Measurements from ENCODE around the gene IQSEC3. TPM values are rescaled to one million over a fixed set of nuclear protein-coding genes. Genes with fewer than 3 reads are reported as not detected.
"Not testable (repeated sequence)": the region's sequence is repeated elsewhere in the genome, so short reads cannot be mapped to it uniquely, and the experiment has no call there.

Gene IQSEC3
- 1.4 and 2.5 TPM in 2 replicates for total RNA-seq
- long read RNA-seq = 0 reads

GRCh38 chr12:66428-66781 lies at the start of gene IQSEC3:
Gene IQSEC3 (plus strand): TSS chr12:66767. CDS start chr12:66883, 116 bp downstream.
- Mint-ChIP-seq H3K4me3 (ENCODE audit: low read depth) (peak within 1 kb of the TSS; percentile 58), H3K27ac (peak within 1 kb of the TSS; percentile 38), H3K27me3 (peaks cover 53% of the 10 kb centered on the region)
- not testable (repeated sequence) for H3K9me3 Mint-ChIP-seq (ENCODE audit: low read depth); DNase-seq (ENCODE audit: low spot score, unreplicated experiment); H3K36me3 Mint-ChIP-seq (ENCODE audit: insufficient read depth); H3K4me1 Mint-ChIP-seq (ENCODE audit: low read depth)

- not testable (repeated sequence) for H3K27me3 Mint-ChIP-seq; H3K4me1 Mint-ChIP-seq (ENCODE audit: low read depth); H3K9me3 Mint-ChIP-seq (ENCODE audit: low read depth); DNase-seq (ENCODE audit: low spot score, unreplicated experiment); H3K27ac Mint-ChIP-seq; H3K4me3 Mint-ChIP-seq (ENCODE audit: low read depth); H3K36me3 Mint-ChIP-seq (ENCODE audit: insufficient read depth)
These were observed 48.9 kb upstream of the IQSEC3 start for GRCh38 chr12:17370-18340.

- not testable (repeated sequence) for H3K9me3 Mint-ChIP-seq (ENCODE audit: low read depth); DNase-seq (ENCODE audit: low spot score, unreplicated experiment); H3K27me3 Mint-ChIP-seq; H3K36me3 Mint-ChIP-seq (ENCODE audit: insufficient read depth); H3K27ac Mint-ChIP-seq; H3K4me1 Mint-ChIP-seq (ENCODE audit: low read depth); H3K4me3 Mint-ChIP-seq (ENCODE audit: low read depth)
These were observed 47.6 kb upstream of the IQSEC3 start for GRCh38 chr12:18821-19567.

- H3K4me3 Mint-ChIP-seq (ENCODE audit: low read depth); H3K36me3 Mint-ChIP-seq (ENCODE audit: insufficient read depth); DNase-seq (ENCODE audit: low spot score, unreplicated experiment); H3K4me1 Mint-ChIP-seq (ENCODE audit: low read depth); H3K27me3 Mint-ChIP-seq; H3K27ac Mint-ChIP-seq; H3K9me3 Mint-ChIP-seq (ENCODE audit: low read depth): not testable (repeated sequence)
These were observed 46.7 kb upstream of the IQSEC3 start for GRCh38 chr12:19906-20305.

- Mint-ChIP-seq H3K27ac (no peak overlapping the region), H3K4me3 (ENCODE audit: low read depth) (no peak overlapping the region), H3K36me3 (ENCODE audit: insufficient read depth) (peaks cover 2% of the 10 kb centered on the region), H3K4me1 (ENCODE audit: low read depth) (no peaks in the 10 kb centered on the region), H3K9me3 (ENCODE audit: low read depth) (no peaks in the 10 kb centered on the region), H3K27me3 (no peaks in the 10 kb centered on the region)
- DNase-seq (ENCODE audit: low spot score, unreplicated experiment) = no peak
- TF ChIP-seq CTCF (IDR thresholded peaks at IDR 0.05; ENCODE audit: unreplicated experiment) = no peak
These were observed 45.8 kb upstream of the IQSEC3 start for GRCh38 chr12:20757-21156.

- no peaks in the 10 kb centered on the region for H3K27me3 Mint-ChIP-seq
- no peak for DNase-seq (ENCODE audit: low spot score, unreplicated experiment)
- no peak for TF ChIP-seq CTCF (IDR thresholded peaks at IDR 0.05; ENCODE audit: unreplicated experiment)
- H3K4me1 Mint-ChIP-seq (ENCODE audit: low read depth) = no peaks in the 10 kb centered on the region
- H3K36me3 Mint-ChIP-seq (ENCODE audit: insufficient read depth) = peaks cover 2% of the 10 kb centered on the region
- H3K9me3 Mint-ChIP-seq (ENCODE audit: low read depth) = no peaks in the 10 kb centered on the region
- peak overlapping the region; percentile 3 for H3K27ac Mint-ChIP-seq
- H3K4me3 Mint-ChIP-seq (ENCODE audit: low read depth) = no peak overlapping the region
These were observed 45.0 kb upstream of the IQSEC3 start for GRCh38 chr12:21301-22189.

GRCh38 chr12:22190-22529 lies 44.4 kb upstream of the IQSEC3 start:
- Mint-ChIP-seq H3K9me3 (ENCODE audit: low read depth) (no peaks in the 10 kb centered on the region), H3K27ac (peak overlapping the region; percentile 3), H3K4me3 (ENCODE audit: low read depth) (no peak overlapping the region), H3K4me1 (ENCODE audit: low read depth) (no peaks in the 10 kb centered on the region), H3K36me3 (ENCODE audit: insufficient read depth) (peaks cover 2% of the 10 kb centered on the region), H3K27me3 (no peaks in the 10 kb centered on the region)
- TF ChIP-seq CTCF (IDR thresholded peaks at IDR 0.05; ENCODE audit: unreplicated experiment) = no peak
- no peak for DNase-seq (ENCODE audit: low spot score, unreplicated experiment)
